T47D (cell line): ENCODE data around the gene ZC3H6.
"Not testable (repeated sequence)": the region's sequence is repeated elsewhere in the genome, so short reads cannot be mapped to it uniquely, and the experiment has no call there.

Source experiments
- DNase-seq, 2 experiments: peaks; one replicate each; pipeline versions ENCODE4 v3.0.0 to v3.0.0-alpha.2; 2011 to 2012; ENCODE audit warnings: low read depth in 1 of 2, low spot score in 1 of 2
- JUND ChIP-seq: IDR thresholded peaks from 2 replicates; pipeline ENCODE4 v1.6.1; 2012; ENCODE audit warnings: low read depth
- in situ Hi-C: cut with HindIII; loops from 2 replicates; pipeline ENCODE4 v1.10.0; 2016; ENCODE audit warnings: low sequenced_read_pairs, low pct_unique_long_range_greater_than_20kb

Gene ZC3H6

GRCh38 chr2:112259509-112260294 lies 15.7 kb upstream of the ZC3H6 start:
- DNase-seq, result peak; percentile 26 to 75
- TF ChIP-seq JUND, result no peak
- in situ Hi-C loops, result no loop called here

GRCh38 chr2:112260295-112260625 lies 15.1 kb upstream of the ZC3H6 start:
- in situ Hi-C loops, result no loop called here
- DNase-seq, result no peak
- TF ChIP-seq JUND, result no peak

DNA sequence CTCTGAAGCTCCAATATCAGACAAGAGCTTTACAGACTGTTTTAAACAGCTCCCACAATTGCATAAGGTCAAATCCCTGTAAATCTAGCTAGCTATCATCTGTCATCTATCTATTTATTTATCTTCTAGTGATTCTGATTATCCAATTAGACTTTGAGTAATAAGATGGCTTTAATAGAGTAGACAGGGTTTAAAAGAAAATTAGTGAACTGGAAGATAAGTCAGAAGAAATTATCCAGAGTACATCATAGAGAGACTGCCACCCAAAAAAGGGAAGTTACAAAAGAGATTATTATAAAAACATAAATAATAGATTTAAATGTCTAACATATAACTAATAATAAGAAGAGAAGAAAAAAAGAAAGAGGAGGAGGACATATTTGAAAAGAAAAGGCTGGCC lies 12.5 kb upstream of the ZC3H6 start:
- DNase-seq, result no peak
- in situ Hi-C loops, result no loop called here
- TF ChIP-seq JUND, result no peak

DNA sequence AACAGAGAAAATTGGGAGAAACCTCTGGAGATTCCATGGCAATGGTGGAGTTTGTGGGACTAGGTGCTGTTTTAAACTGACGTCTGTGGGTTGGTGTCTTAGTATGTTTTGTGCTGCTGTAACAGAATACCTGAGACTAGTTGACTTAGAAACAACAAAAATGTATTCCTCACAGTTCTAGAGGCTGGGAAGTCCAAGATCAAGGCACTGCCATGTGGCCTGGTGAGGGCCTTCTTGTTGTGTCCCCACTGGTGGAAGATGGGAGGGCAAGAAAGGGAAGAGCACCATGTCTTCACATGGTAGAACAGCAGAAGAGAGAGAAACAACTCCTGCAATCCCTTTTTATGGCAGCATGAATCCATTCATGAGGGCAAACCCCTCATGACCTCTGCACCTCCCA lies 6.8 kb upstream of the ZC3H6 start:
- no peak for DNase-seq
- in situ Hi-C loops, result no loop called here
- no peak for TF ChIP-seq JUND

DNA sequence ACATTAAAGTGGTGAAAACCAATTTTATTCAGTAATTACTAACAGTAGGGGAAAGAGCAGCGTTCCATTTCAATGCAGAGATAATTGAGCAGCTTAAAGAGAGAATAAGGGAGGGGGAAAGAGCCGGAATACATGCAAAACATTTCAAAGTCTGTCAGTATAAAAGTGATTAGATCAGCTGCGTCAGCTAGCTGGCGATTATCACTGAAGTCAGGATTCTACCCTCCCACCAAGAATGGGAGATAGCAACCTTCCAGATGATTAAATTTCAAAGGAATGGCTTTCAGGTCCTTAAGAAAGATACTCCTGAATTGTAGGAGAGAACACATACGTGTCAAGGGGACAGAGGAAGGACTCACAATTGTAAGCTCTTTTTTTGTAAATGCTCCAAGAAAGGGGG lies 2.7 kb upstream of the ZC3H6 start:
- no peak for DNase-seq
- in situ Hi-C loops, result no loop called here
- TF ChIP-seq JUND, result no peak

GRCh38 chr2:112273349-112273748 lies 2.0 kb upstream of the ZC3H6 start:
- no peak for DNase-seq
- no peak for TF ChIP-seq JUND
- in situ Hi-C loops, result no loop called here

DNA sequence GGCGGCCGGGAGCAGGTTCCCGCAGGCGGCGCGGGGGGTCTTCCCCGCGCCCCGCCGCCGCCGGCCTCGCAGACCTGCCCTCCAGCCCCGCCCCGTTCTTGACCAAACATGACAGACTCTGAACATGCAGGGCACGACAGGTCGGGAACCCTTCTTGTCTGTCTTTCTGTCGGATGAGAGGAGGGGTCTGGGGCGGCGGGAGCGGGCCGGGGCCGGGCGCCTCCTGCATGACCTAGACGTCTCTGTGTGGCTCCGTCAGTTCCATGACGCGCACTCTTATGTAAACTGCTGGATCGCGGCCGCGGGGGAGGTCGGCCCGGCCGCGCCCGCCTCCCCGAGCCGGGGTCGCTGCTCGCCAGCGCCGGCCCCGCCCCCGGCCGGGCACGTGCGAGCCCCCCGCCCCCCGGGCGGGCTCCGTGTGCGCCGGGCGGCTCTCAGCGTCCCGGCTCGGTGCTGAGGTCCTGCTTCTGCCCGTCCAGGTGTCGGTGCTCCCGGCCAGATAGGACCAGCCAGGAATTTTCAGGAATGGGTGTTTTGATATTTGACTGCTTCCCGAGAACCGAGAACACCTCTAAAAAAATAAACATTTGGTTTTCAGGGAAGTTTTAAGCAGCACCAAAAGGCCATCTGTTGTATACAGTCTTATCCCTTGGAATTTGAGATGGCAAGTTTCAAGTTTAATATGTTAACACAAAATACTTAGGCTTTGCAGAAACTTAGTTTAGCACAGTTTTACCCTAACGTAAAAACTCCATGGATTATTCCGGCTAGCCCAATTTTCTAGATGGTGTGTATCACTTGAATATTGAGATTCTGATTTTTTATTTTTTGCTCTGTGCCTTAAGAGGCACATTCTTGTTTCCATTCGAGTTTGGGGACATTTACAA lies 733 bp downstream of the ZC3H6 start:
- in situ Hi-C loops, result no loop called here
- no peak for TF ChIP-seq JUND
- DNase-seq, result peak; percentile 35 to 80

DNA sequence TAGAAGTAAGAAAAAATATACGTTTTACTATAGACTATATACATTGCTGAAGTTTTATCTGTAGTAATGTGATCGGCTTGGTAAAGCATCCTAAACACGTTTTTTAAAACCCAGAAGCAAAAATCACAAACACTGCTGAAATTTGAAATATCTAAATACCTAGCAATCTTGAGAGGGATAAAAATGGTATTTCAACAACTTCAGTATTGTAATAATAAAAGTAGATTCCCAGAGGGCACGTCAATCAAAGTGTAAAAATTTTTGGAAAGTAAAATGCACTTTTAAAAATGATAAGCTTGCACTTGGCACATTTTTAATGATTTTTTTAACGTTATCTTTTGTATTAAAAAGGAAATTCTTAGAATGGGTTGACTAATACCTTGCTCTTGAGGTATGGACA lies 1.6 kb downstream of the ZC3H6 start:
- in situ Hi-C loops, result no loop called here
- TF ChIP-seq JUND, result no peak

DNA sequence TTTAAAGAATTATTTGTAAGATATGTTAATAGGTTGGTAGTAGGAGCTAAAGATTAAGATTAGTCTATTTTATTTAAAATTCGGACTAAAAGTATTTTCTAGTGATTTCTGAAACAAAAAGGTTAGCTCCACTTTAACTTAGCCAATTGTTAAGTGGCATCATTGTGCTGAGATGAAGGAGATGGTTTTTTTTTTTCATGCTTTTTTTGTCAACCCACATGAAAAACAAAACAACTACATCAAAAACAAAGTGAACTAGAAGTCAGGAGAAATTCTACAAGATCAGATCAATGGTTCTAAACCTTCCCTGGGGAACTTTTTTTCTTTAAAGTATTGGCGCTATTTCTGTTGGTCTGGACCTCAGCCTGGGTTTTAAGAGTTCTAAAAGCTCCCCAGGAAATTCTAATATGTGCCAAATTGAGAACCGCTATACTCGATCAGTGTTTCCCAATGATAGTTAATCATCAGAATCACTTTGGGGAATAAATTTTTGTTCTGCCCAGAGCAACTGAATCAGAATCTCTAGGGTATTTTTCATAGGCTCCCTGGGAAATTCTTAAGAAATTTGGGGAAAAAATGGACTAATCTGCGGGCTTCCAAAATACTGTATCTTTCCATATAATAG lies 2.3 kb downstream of the ZC3H6 start:
- DNase-seq, result no peak
- in situ Hi-C loops, result no loop called here
- no peak for TF ChIP-seq JUND

More for the DNA sequence above, 1.6 kb downstream of the ZC3H6 start:
- DNase-seq, result no peak

DNA sequence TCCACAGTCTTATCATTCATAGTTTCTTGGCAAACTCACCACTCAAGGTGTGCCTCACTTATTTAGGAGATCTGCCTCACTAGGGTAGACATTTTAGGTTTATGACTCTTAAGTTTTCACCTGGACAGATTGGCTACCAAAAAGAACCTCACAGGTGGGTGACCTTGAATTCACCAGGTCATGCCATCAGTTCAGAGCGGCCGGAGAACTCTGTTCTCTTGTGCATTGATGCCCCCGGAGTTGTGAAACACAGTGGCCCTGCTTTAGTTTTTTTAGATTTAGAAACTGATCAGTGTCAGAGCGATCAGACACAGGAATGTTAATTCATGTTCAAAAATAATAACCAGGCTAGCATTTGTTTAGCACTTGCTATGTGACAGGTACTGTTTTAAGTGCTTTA lies 6.7 kb downstream of the ZC3H6 start:
- in situ Hi-C loops, DNase-seq: not testable (repeated sequence)

GRCh38 chr2:112283535-112283934 lies 8.1 kb downstream of the ZC3H6 start:
- in situ Hi-C loops, DNase-seq: not testable (repeated sequence)

- in situ Hi-C loops, result no loop called here
- DNase-seq, result no peak
- TF ChIP-seq JUND, result no peak
These were observed 14.7 kb downstream of the ZC3H6 start for GRCh38 chr2:112290088-112290487.

DNA sequence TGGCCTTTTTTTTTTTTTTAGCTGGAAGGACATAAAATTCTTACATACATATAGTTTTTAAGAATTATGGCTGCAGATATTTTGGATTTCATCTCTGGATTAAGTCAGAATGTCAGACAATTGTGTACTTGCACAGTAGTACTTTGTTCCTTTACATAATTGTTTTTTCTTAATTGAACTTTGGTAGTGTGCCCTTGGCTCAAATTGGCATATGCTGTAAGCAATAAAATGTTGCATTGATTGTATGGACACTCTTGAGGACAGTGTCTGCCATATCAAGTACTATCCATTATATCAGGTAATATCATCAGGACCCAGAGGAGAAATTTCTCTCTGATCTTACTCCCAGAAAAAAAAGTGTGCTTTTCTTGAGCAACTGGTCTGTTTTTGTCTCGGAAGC lies 15.3 kb downstream of the ZC3H6 start:
- in situ Hi-C loops, result no loop called here
- no peak for TF ChIP-seq JUND
- no peak for DNase-seq
